Thoracic aorta (tissue), 2 donors: ENCODE results near the gene SYNE1. TPM values are rescaled to one million over a fixed set of nuclear protein-coding genes. Genes with fewer than 3 reads are reported as not detected.

Experiments used
- ATAC-seq: fragments of 150-250 bp; one replicate; pipeline ENCODE4 v1.8.0; 2017; ENCODE audit warnings: low read depth; ENCODE audit not compliant: insufficient number of reproducible peaks, low FRiP score
- DNase-seq: peaks from one replicate; pipeline ENCODE4 v3.0.0-alpha.2; 2020; ENCODE audit warnings: low spot score
- H3K27ac ChIP-seq, 2 donors: fragments of 200-600 bp; sonication (generic); 1 replicate in 1 of 2; 2 replicates in 1 of 2; pipeline ENCODE4 v1.5.1; 2016; ENCODE audit warnings: mild to moderate bottlenecking in 2 of 2, moderate library complexity in 2 of 2
- H3K27me3 ChIP-seq: fragments of 200-600 bp; sonication (generic); replicated peaks from 2 replicates; pipeline ENCODE4 v1.6.0; 2016; ENCODE audit warnings: mild to moderate bottlenecking; ENCODE audit not compliant: insufficient read depth
- H3K36me3 ChIP-seq: fragments of 200-600 bp; sonication (generic); one replicate; pipeline ENCODE4 v1.5.1; 2016
- H3K4me1 ChIP-seq, 2 donors: fragments of 200-600 bp; sonication (generic); 1 replicate in 1 of 2; 2 replicates in 1 of 2; pipeline versions ENCODE4 v1.5.1 to v1.6.0; 2016; ENCODE audit warnings: low read depth in 2 of 2, mild to moderate bottlenecking in 1 of 2; ENCODE audit not compliant: control insufficient read depth in 1 of 2
- H3K4me3 ChIP-seq: fragments of 200-600 bp; sonication (generic); 2 replicates; pipeline ENCODE4 v1.5.1; 2016; ENCODE audit warnings: mild to moderate bottlenecking
- H3K9me3 ChIP-seq: fragments of 200-600 bp; sonication (generic); 2 replicates; pipeline ENCODE4 v1.5.1; 2016
- total RNA-seq, 2 donors: library from RNA; depleted of rRNA; stranded (reverse); fragments of >200 nt; gene quantifications; one replicate each; pipeline versions ENCODE4 v1.1.0 to v1.2.3, GENCODE V29; 2016
- TF ChIP-seq, protein P1 (sequence below): fragments of 200-600 bp; sonication (generic); IDR thresholded peaks from one replicate; pipeline ENCODE4 v1.5.1; 2019; ENCODE audit warnings: antibody characterized with exemption

The SYNE1 gene
- total RNA-seq, 2 donors from 2014 or later = 462 to 552 TPM

GRCh38 chr6:152360034-152360433, 277.1 kb downstream of the SYNE1 start:
- DNase-seq (no peak), ATAC-seq (no peak)
- Histone ChIP-seq H3K36me3 (peaks cover 44% of the 10 kb centered on the region), H3K9me3 (no peaks in the 10 kb centered on the region), H3K27ac (no peak overlapping the region), H3K4me1 (no peaks in the 10 kb centered on the region), H3K4me3 (no peak overlapping the region), H3K27me3 (no peaks in the 10 kb centered on the region)
- TF ChIP-seq, protein P1, sequence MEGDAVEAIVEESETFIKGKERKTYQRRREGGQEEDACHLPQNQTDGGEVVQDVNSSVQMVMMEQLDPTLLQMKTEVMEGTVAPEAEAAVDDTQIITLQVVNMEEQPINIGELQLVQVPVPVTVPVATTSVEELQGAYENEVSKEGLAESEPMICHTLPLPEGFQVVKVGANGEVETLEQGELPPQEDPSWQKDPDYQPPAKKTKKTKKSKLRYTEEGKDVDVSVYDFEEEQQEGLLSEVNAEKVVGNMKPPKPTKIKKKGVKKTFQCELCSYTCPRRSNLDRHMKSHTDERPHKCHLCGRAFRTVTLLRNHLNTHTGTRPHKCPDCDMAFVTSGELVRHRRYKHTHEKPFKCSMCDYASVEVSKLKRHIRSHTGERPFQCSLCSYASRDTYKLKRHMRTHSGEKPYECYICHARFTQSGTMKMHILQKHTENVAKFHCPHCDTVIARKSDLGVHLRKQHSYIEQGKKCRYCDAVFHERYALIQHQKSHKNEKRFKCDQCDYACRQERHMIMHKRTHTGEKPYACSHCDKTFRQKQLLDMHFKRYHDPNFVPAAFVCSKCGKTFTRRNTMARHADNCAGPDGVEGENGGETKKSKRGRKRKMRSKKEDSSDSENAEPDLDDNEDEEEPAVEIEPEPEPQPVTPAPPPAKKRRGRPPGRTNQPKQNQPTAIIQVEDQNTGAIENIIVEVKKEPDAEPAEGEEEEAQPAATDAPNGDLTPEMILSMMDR = no peak

DNA sequence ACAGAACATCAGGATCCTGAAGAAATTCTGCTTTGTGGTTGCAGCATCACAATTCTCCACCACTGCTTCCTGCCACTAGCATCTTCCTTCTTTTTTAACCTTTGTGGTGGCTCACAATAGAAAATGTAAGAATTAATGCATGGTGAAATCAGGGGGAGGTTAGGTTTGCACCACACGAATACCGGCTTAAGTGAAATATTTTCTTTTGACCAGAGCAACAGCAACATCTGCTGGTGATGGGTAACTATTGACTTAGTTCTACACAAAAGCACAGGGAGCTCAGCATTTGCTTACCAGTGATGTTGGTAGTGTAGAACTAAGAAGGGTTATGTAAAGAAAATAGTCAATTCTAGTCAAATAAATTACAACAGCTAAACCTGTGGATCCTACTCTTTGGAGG, 280.5 kb downstream of the SYNE1 start:
- DNase-seq (no peak), ATAC-seq (no peak)
- TF ChIP-seq, protein P1 = no peak
- no peak overlapping the region for H3K27ac ChIP-seq
- no peaks in the 10 kb centered on the region for H3K9me3 ChIP-seq
- no peak overlapping the region for H3K4me3 ChIP-seq
- H3K27me3 ChIP-seq = no peaks in the 10 kb centered on the region
- H3K4me1 ChIP-seq = peaks cover 1 to 4% of the 10 kb centered on the region in 2 donors
- peaks cover 53% of the 10 kb centered on the region for H3K36me3 ChIP-seq

DNA sequence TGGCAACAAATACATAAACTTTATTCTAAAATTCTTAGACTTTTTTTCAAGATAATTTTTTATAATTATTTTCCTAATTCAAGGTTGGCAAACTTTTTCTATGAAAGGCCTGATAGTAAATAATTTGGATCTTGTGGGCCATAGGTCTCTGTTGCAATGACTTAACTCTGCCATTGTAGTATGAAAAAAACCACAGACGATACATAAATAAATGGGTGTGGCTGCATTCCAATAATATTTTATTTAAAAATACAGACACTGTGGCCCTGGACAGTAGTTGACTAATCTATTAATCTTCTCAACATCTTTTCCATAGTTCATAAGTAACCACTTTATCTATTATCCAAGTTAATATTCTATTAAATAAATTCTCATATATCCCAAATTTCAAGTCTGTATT, 281.1 kb downstream of the SYNE1 start:
- H3K4me3 ChIP-seq = no peak overlapping the region
- H3K4me1 ChIP-seq = peaks cover 6 to 11% of the 10 kb centered on the region in 2 donors
- no peaks in the 10 kb centered on the region for H3K9me3 ChIP-seq
- TF ChIP-seq, protein P1 = no peak
- peaks cover 54% of the 10 kb centered on the region for H3K36me3 ChIP-seq
- no peak overlapping the region for H3K27ac ChIP-seq
- no peak for ATAC-seq
- DNase-seq = no peak
- no peaks in the 10 kb centered on the region for H3K27me3 ChIP-seq

DNA sequence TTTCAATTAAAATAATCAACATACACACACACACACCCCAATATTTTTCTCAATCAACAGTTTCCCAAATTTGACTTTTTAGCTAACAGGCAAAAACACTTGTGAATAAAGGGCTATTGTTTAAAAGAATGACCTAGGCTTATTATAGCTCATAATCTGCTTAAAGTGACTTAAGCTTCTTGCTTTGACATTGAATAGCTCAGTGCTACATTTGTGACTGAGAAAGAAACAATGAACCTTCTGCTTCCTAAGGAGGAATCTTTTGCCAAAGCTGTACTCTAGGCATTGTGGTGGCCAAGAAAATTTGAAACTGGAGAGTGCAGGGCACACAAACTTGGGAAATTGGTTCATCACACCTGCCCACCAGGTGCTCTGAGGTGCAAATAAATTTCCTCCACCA, 282.0 kb downstream of the SYNE1 start:
- Histone ChIP-seq H3K27me3 (no peaks in the 10 kb centered on the region), H3K36me3 (peaks cover 55% of the 10 kb centered on the region), H3K4me1 (peaks cover 6 to 17% of the 10 kb centered on the region in 2 donors), H3K4me3 (no peak overlapping the region), H3K9me3 (no peaks in the 10 kb centered on the region), H3K27ac (peak overlapping the region in 1 of 2 donors; percentile 40)
- DNase-seq (no peak), ATAC-seq (no peak)
- TF ChIP-seq, protein P1 = no peak

DNA sequence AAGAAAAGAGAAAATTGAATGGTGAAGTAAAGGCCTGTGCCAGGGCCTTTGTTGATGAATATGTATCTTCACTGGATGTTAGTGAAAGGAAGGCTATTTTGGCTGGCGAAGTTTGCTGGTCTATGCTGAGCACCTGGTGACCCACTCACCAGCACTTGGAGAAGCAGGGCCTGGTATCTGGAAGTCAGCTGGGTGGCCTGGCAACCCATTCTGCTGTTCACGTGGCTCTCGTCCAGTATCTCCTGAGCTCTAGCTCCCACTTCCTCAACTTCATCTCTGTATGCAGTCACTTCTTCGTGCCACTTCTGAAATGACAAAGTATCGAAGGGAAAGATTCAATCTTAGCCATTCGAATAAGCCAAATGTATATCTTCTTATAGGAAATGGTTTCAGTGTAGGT, 283.7 kb downstream of the SYNE1 start:
- peaks cover 65% of the 10 kb centered on the region for H3K36me3 ChIP-seq
- H3K4me3 ChIP-seq = no peak overlapping the region
- no peaks in the 10 kb centered on the region for H3K27me3 ChIP-seq
- DNase-seq = no peak
- peaks cover 6 to 17% of the 10 kb centered on the region in 2 donors for H3K4me1 ChIP-seq
- ATAC-seq = no peak
- H3K27ac ChIP-seq = no peak overlapping the region
- TF ChIP-seq, protein P1 = no peak
- H3K9me3 ChIP-seq = no peaks in the 10 kb centered on the region
